Suprapubic skin (tissue), 3 donors: Measurements from ENCODE around the gene RRH.
"Not testable (repeated sequence)": the region's sequence is repeated elsewhere in the genome, so short reads cannot be mapped to it uniquely, and the experiment has no call there.

Source experiments
- CTCF ChIP-seq, 2 donors: fragments of 200-600 bp in 1 of 2; fragments of 450-650 bp in 1 of 2; sonication (generic) in 1 of 2; IDR thresholded peaks; one replicate each; pipeline ENCODE4 v1.5.1; 2016 to 2019; ENCODE audit warnings: antibody characterized with exemption in 2 of 2, mild to moderate bottlenecking in 1 of 2, moderate library complexity in 1 of 2
- EP300 ChIP-seq: sonication (generic); formaldehyde crosslinking; IDR thresholded peaks from one replicate; pipeline ENCODE4 v1.6.1; 2017; ENCODE audit warnings: antibody characterized with exemption

- not testable (repeated sequence) for TF ChIP-seq CTCF (IDR thresholded peaks at IDR 0.05); EP300
Observed at GRCh38 chr4:109875553-109875952, 47.8 kb downstream of the RRH start.
